ENCODE results near the gene REPIN1. TPM values are rescaled to one million over a fixed set of nuclear protein-coding genes. Genes with fewer than 3 reads are reported as not detected.

REPIN1 gene
- total RNA-seq, result 10 to 100 TPM; 48.2 to 55.6 TPM

GRCh38 chr7:150368096-150368883 lies at the start of gene REPIN1:
REPIN1 (plus strand) TSS chr7:150368822; CDS start chr7:150369712, 890 bp downstream.
- ChIA-PET CTCF (interaction anchor here (0.6 to 1.4 kb wide), 4 partner anchors 10 to 387 kb away, joined by 3 to 4 read pairs (median 3); no protein-coding TSS in a partner anchor), POLR2A (interaction anchor here (1.2 kb wide), 1 partner anchor 37 kb away, joined by 3 read pairs; a partner anchor contains a TSS)
- DNase-seq (peak; percentile 88), ATAC-seq (peak; percentile 63)
- peaks cover 37% of the 10 kb centered on the region for H3K4me1 Mint-ChIP-seq
- H3K4me3 Mint-ChIP-seq, result peak within 1 kb of the TSS; percentile 90
- peak within 1 kb of the TSS; percentile 97 for H3K27ac Mint-ChIP-seq
- peaks cover 19% of the 10 kb centered on the region for H3K36me3 Mint-ChIP-seq (ENCODE audit: low read depth)
- no peaks in the 10 kb centered on the region for H3K9me3 Mint-ChIP-seq (ENCODE audit: low read depth)
- H3K27me3 Mint-ChIP-seq, result no peaks in the 10 kb centered on the region
- intact Hi-C loops (cut with DNase I, micrococcal nuclease), result loop anchor here (1.0 to 5.0 kb wide), 6 partner anchors 11 to 389 kb away; partner anchors contain the start of genes ACTR3C (in 1 of the 2), GIMAP4 (in 1 of the 2), LRRC61 (in 1 of the 2) and ZNF775 (in 1 of the 2)

- Mint-ChIP-seq H3K4me1 (peaks cover 48% of the 10 kb centered on the region), H3K9me3 (ENCODE audit: low read depth) (no peaks in the 10 kb centered on the region), H3K27ac (peak overlapping the region; percentile 97), H3K36me3 (ENCODE audit: low read depth) (peaks cover 36% of the 10 kb centered on the region), H3K4me3 (peak overlapping the region; percentile 91), H3K27me3 (no peaks in the 10 kb centered on the region)
- POLR2A ChIA-PET, result no interaction called here
- DNase-seq (no peak), ATAC-seq (no peak)
- CTCF ChIA-PET, result interaction anchor here (0.5 to 1.4 kb wide), 2 partner anchors 97 to 956 kb away, joined by 3 to 4 read pairs; no protein-coding TSS in a partner anchor
- intact Hi-C loops (cut with DNase I, micrococcal nuclease), result loop anchor here (1.0 to 5.0 kb wide), 14 partner anchors 34 to 1311 kb away; partner anchors contain the start of genes ATP6V0E2 (in 1 of the 2), GIMAP5 (in 1 of the 2), NUB1 (in 1 of the 2) and REPIN1 (in 1 of the 2)
Measured at GRCh38 chr7:150321788-150322113, 46.9 kb upstream of the REPIN1 start.

- peak overlapping the region; percentile 97 for H3K27ac Mint-ChIP-seq
- peak; percentile 49 for ATAC-seq
- H3K9me3 Mint-ChIP-seq (ENCODE audit: low read depth), result no peaks in the 10 kb centered on the region
- ChIA-PET CTCF (interaction anchor here (0.5 to 1.4 kb wide), 2 partner anchors 96 to 955 kb away, joined by 3 to 4 read pairs; no protein-coding TSS in a partner anchor), POLR2A (no interaction called here)
- peaks cover 52% of the 10 kb centered on the region for H3K4me1 Mint-ChIP-seq
- H3K4me3 Mint-ChIP-seq, result peak overlapping the region; percentile 91
- H3K27me3 Mint-ChIP-seq, result no peaks in the 10 kb centered on the region
- peaks cover 40% of the 10 kb centered on the region for H3K36me3 Mint-ChIP-seq (ENCODE audit: low read depth)
- peak; percentile 82 for DNase-seq
- intact Hi-C loops (cut with DNase I, micrococcal nuclease), result loop anchor here (2.0 to 5.0 kb wide), 12 partner anchors 35 to 1310 kb away; partner anchors contain the start of genes ATP6V0E2 (in 1 of the 2), GIMAP5 (in 1 of the 2), NUB1 (in 1 of the 2) and REPIN1 (in 1 of the 2)
Measured at GRCh38 chr7:150322114-150322832, 46.3 kb upstream of the REPIN1 start.

GRCh38 chr7:150322833-150323681 lies 45.6 kb upstream of the REPIN1 start, which contains the start of the genes ACTR3C and LRRC61:
ACTR3C (minus strand) TSS chr7:150323545; CDS start chr7:150295296, 28,249 bp downstream.
LRRC61 (plus strand) TSS chr7:150323355; CDS start chr7:150336862, 13,507 bp downstream.
- Mint-ChIP-seq H3K36me3 (ENCODE audit: low read depth) (peaks cover 39% of the 10 kb centered on the region), H3K27me3 (no peaks in the 10 kb centered on the region), H3K4me1 (peaks cover 52% of the 10 kb centered on the region), H3K4me3 (peak within 1 kb of the TSS; percentile 91), H3K27ac (peak within 1 kb of the TSS; percentile 99), H3K9me3 (ENCODE audit: low read depth) (no peaks in the 10 kb centered on the region)
- intact Hi-C loops (cut with DNase I, micrococcal nuclease), result loop anchor here (1.0 to 5.0 kb wide), 15 partner anchors 34 to 1309 kb away; partner anchors contain the start of genes ZNF775 (in 2 of the 2), ATP6V0E2 (in 1 of the 2), GIMAP5 (in 1 of the 2) and NUB1 (in 1 of the 2)
- peak; percentile 78 for DNase-seq
- POLR2A ChIA-PET, result no interaction called here
- ATAC-seq, result peak; percentile 24
- CTCF ChIA-PET, result interaction anchor here (0.6 to 0.9 kb wide), 2 partner anchors 51 to 836 kb away, joined by 3 read pairs; no protein-coding TSS in a partner anchor

- H3K36me3 Mint-ChIP-seq (ENCODE audit: low read depth), result peaks cover 39% of the 10 kb centered on the region
- H3K27me3 Mint-ChIP-seq, result no peaks in the 10 kb centered on the region
- peak overlapping the region; percentile 91 for H3K4me3 Mint-ChIP-seq
- ATAC-seq, result peak; percentile 16
- intact Hi-C loops (cut with DNase I, micrococcal nuclease), result loop anchor here (1.0 to 5.0 kb wide), 15 partner anchors 33 to 1308 kb away; partner anchors contain the start of genes ZNF775 (in 2 of the 2), ATP6V0E2 (in 1 of the 2), GIMAP5 (in 1 of the 2) and NUB1 (in 1 of the 2)
- peaks cover 52% of the 10 kb centered on the region for H3K4me1 Mint-ChIP-seq
- CTCF ChIA-PET, result interaction anchor here (0.6 to 0.9 kb wide), 2 partner anchors 50 to 835 kb away, joined by 3 read pairs; no protein-coding TSS in a partner anchor
- no peaks in the 10 kb centered on the region for H3K9me3 Mint-ChIP-seq (ENCODE audit: low read depth)
- H3K27ac Mint-ChIP-seq, result peak overlapping the region; percentile 99
- POLR2A ChIA-PET, result no interaction called here
- no peak for DNase-seq
Measured at GRCh38 chr7:150323682-150324372, 44.8 kb upstream of the REPIN1 start.

- Mint-ChIP-seq H3K27me3 (no peaks in the 10 kb centered on the region), H3K27ac (peak overlapping the region; percentile 99), H3K36me3 (ENCODE audit: low read depth) (peaks cover 41% of the 10 kb centered on the region), H3K4me1 (peaks cover 52% of the 10 kb centered on the region), H3K4me3 (peak overlapping the region; percentile 91), H3K9me3 (ENCODE audit: low read depth) (no peaks in the 10 kb centered on the region)
- DNase-seq (peak; percentile 41), ATAC-seq (no peak)
- intact Hi-C loops (cut with DNase I, micrococcal nuclease), result loop anchor here (5.0 kb wide), 9 partner anchors 33 to 1308 kb away; partner anchors contain the start of genes ATP6V0E2 (in 1 of the 2), GIMAP5 (in 1 of the 2), NUB1 (in 1 of the 2) and ZNF775 (in 1 of the 2)
- ChIA-PET CTCF (no interaction called here), POLR2A (no interaction called here)
Measured at GRCh38 chr7:150324373-150324961, 44.2 kb upstream of the REPIN1 start.

GRCh38 chr7:150325110-150325611 lies 43.5 kb upstream of the REPIN1 start:
- intact Hi-C loops (cut with DNase I, micrococcal nuclease), result no loop called here
- ATAC-seq (no peak), DNase-seq (no peak)
- Mint-ChIP-seq H3K4me3 (peak overlapping the region; percentile 91), H3K27ac (peak overlapping the region; percentile 99), H3K27me3 (no peaks in the 10 kb centered on the region), H3K36me3 (ENCODE audit: low read depth) (peaks cover 41% of the 10 kb centered on the region), H3K4me1 (peaks cover 49% of the 10 kb centered on the region), H3K9me3 (ENCODE audit: low read depth) (no peaks in the 10 kb centered on the region)
- POLR2A ChIA-PET, result interaction anchor here (0.8 kb wide), 1 partner anchor 11 kb away, joined by 3 read pairs; no protein-coding TSS in a partner anchor
- CTCF ChIA-PET, result interaction anchor here (0.7 to 0.8 kb wide), 2 partner anchors 36 to 478 kb away, joined by 3 read pairs; no protein-coding TSS in a partner anchor

- no peak for DNase-seq
- H3K27me3 Mint-ChIP-seq, result no peaks in the 10 kb centered on the region
- H3K4me3 Mint-ChIP-seq, result no peak overlapping the region
- no peaks in the 10 kb centered on the region for H3K9me3 Mint-ChIP-seq (ENCODE audit: low read depth)
- peaks cover 43% of the 10 kb centered on the region for H3K4me1 Mint-ChIP-seq
- ChIA-PET CTCF (interaction anchor here (0.7 to 0.8 kb wide), 2 partner anchors 14 to 35 kb away, joined by 3 read pairs; no protein-coding TSS in a partner anchor), POLR2A (interaction anchor here (0.8 kb wide), 1 partner anchor 10 kb away, joined by 3 read pairs; no protein-coding TSS in a partner anchor)
- intact Hi-C loops (cut with DNase I, micrococcal nuclease), result no loop called here
- no peak for ATAC-seq
- H3K36me3 Mint-ChIP-seq (ENCODE audit: low read depth), result peaks cover 43% of the 10 kb centered on the region
- no peak overlapping the region for H3K27ac Mint-ChIP-seq
Measured at GRCh38 chr7:150325901-150326300, 42.7 kb upstream of the REPIN1 start.

- ChIA-PET POLR2A (no interaction called here), CTCF (no interaction called here)
- Mint-ChIP-seq H3K27ac (no peak overlapping the region), H3K4me1 (peaks cover 35% of the 10 kb centered on the region), H3K36me3 (ENCODE audit: low read depth) (peaks cover 46% of the 10 kb centered on the region), H3K9me3 (ENCODE audit: low read depth) (no peaks in the 10 kb centered on the region), H3K4me3 (no peak overlapping the region), H3K27me3 (no peaks in the 10 kb centered on the region)
- intact Hi-C loops (cut with DNase I, micrococcal nuclease), result no loop called here
- ATAC-seq, result no peak
- DNase-seq, result no peak
Measured at GRCh38 chr7:150326657-150327268, 41.9 kb upstream of the REPIN1 start.
